ENCODE results near the gene DIMT1. TPM values are rescaled to one million over a fixed set of nuclear protein-coding genes. Genes with fewer than 3 reads are reported as not detected.

The DIMT1 gene
- total RNA-seq, 4 donors from 2014 or later, result 6.0 to 13.1 (median 8.7) TPM

DNA sequence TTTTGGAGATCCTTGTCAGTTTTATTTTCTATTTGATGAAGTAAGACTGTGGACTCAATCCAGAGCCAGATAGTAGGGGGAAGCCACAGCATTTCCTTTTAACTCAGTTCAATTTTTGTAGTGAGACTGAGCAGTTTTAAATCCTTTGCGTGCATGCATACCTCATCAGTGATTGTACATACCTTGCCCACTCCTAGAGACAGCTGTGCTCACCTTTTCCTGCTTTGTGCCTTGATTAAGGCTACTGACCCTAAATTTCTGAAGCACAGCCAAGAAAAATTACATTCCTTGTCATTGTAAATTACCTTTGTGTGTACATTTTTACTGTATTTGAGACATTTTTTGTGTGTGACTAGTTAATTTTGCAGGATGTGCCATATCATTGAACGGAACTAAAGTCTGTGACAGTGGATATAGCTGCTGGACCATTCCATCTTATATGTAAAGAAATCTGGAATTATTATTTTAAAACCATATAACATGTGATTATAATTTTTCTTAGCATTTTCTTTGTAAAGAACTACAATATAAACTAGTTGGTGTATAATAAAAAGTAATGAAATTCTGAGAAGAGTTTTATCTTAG is 17.8 kb downstream of the DIMT1 start:
- TF ChIP-seq POLR2AphosphoS5 (IDR thresholded peaks at IDR 0.05) (no peak), EP300 (IDR thresholded peaks at IDR 0.05; ENCODE audit: low read depth) (no peak), POLR2A (IDR thresholded peaks at IDR 0.05) (no peak)
- TF ChIP-seq, protein P1, sequence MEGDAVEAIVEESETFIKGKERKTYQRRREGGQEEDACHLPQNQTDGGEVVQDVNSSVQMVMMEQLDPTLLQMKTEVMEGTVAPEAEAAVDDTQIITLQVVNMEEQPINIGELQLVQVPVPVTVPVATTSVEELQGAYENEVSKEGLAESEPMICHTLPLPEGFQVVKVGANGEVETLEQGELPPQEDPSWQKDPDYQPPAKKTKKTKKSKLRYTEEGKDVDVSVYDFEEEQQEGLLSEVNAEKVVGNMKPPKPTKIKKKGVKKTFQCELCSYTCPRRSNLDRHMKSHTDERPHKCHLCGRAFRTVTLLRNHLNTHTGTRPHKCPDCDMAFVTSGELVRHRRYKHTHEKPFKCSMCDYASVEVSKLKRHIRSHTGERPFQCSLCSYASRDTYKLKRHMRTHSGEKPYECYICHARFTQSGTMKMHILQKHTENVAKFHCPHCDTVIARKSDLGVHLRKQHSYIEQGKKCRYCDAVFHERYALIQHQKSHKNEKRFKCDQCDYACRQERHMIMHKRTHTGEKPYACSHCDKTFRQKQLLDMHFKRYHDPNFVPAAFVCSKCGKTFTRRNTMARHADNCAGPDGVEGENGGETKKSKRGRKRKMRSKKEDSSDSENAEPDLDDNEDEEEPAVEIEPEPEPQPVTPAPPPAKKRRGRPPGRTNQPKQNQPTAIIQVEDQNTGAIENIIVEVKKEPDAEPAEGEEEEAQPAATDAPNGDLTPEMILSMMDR (IDR thresholded peaks at IDR 0.05), result no peak
- H3K27me3 ChIP-seq, result no peaks in the 10 kb centered on the region
- H3K4me3 ChIP-seq, result no peak overlapping the region
- intact Hi-C loops (cut with DNase I; ENCODE audit: low total_unique reads) (no loop called here), in situ Hi-C loops (cut with MboI; ENCODE audit: low pct_ligation_motif_present in 1 of 4, low pct_unique_long_range_greater_than_20kb in 1 of 4, low sequenced_read_pairs in 3 of 4) (no loop called here)
- H3K9me3 ChIP-seq, result no peaks in the 10 kb centered on the region
- DNase-seq, result no peak
- peak overlapping the region in 1 of 4 donors; percentile 13 for H3K27ac ChIP-seq
- peaks cover 0 to 52% (median 8%) of the 10 kb centered on the region in 4 donors for H3K36me3 ChIP-seq
- WGBS, 2 donors (ENCODE audit: low coverage in 1 of 2), result 75 to 83% methylated on average over 2 of the region's 2 CpGs
- no peaks in the 10 kb centered on the region for H3K4me1 ChIP-seq

- WGBS, 2 donors (ENCODE audit: low coverage in 1 of 2), result 46 to 57% methylated on average over 4 of the region's 4 CpGs
- Histone ChIP-seq H3K27ac (peak overlapping the region in 1 of 4 donors; percentile 13), H3K4me3 (no peak overlapping the region), H3K9me3 (no peaks in the 10 kb centered on the region), H3K36me3 (peaks cover 0 to 53% (median 7%) of the 10 kb centered on the region in 4 donors), H3K27me3 (no peaks in the 10 kb centered on the region), H3K4me1 (no peaks in the 10 kb centered on the region)
- in situ Hi-C loops (cut with MboI; ENCODE audit: low pct_ligation_motif_present in 1 of 4, low pct_unique_long_range_greater_than_20kb in 1 of 4, low sequenced_read_pairs in 3 of 4), result no loop called here
- DNase-seq, result no peak
- TF ChIP-seq POLR2AphosphoS5 (IDR thresholded peaks at IDR 0.05) (no peak), EP300 (IDR thresholded peaks at IDR 0.05; ENCODE audit: low read depth) (no peak), POLR2A (IDR thresholded peaks at IDR 0.05) (no peak)
- TF ChIP-seq, protein P1 (IDR thresholded peaks at IDR 0.05), result no peak
- intact Hi-C loops (cut with DNase I; ENCODE audit: low total_unique reads), result no loop called here
Observed at GRCh38 chr5:62385131-62385530, 18.6 kb downstream of the DIMT1 start.

DNA sequence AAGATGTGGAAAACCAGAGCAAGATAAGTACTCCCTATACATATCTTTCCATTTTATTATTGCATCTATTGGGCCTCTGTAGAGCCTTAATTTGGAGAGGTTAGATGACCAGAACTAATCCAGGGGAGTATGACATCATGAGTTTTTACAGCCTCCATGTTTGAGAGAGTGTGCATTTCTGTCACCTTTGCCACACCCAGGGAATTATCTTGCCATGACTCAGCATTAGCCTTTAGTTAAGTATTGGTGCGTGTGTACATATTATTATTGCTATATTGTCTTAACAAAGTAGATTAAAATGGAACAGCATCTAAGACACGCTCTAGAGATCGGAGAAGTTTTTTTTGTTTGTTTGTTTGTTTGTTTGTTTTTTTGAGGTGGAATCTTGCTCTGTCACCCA is 27.6 kb downstream of the DIMT1 start:
- Histone ChIP-seq H3K9me3 (no peaks in the 10 kb centered on the region), H3K4me3 (no peak overlapping the region), H3K27ac (no peak overlapping the region), H3K27me3 (no peaks in the 10 kb centered on the region), H3K36me3 (peaks cover 0 to 56% (median 14%) of the 10 kb centered on the region in 4 donors), H3K4me1 (no peaks in the 10 kb centered on the region)
- DNase-seq, result no peak
- 81 to 83% methylated on average over 1 to 3 of the region's 3 CpGs for WGBS, 2 donors (ENCODE audit: low coverage in 1 of 2)
- TF ChIP-seq POLR2AphosphoS5 (IDR thresholded peaks at IDR 0.05), result no peak
- TF ChIP-seq POLR2A (IDR thresholded peaks at IDR 0.05), result no peak
- TF ChIP-seq EP300 (IDR thresholded peaks at IDR 0.05; ENCODE audit: low read depth), result no peak
- TF ChIP-seq, protein P1 (IDR thresholded peaks at IDR 0.05), result no peak
- in situ Hi-C loops (cut with MboI; ENCODE audit: low pct_ligation_motif_present in 1 of 4, low pct_unique_long_range_greater_than_20kb in 1 of 4, low sequenced_read_pairs in 3 of 4), result no loop called here
- intact Hi-C loops (cut with DNase I; ENCODE audit: low total_unique reads), result no loop called here

- peaks cover 0 to 52% (median 14%) of the 10 kb centered on the region in 4 donors for H3K36me3 ChIP-seq
- in situ Hi-C loops (cut with MboI; ENCODE audit: low pct_ligation_motif_present in 1 of 4, low pct_unique_long_range_greater_than_20kb in 1 of 4, low sequenced_read_pairs in 3 of 4), result no loop called here
- TF ChIP-seq POLR2A (IDR thresholded peaks at IDR 0.05) (no peak), POLR2AphosphoS5 (IDR thresholded peaks at IDR 0.05) (no peak), EP300 (IDR thresholded peaks at IDR 0.05; ENCODE audit: low read depth) (no peak)
- TF ChIP-seq, protein P1 (IDR thresholded peaks at IDR 0.05), result no peak
Observed at GRCh38 chr5:62375627-62376026, 28.1 kb downstream of the DIMT1 start.

More at GRCh38 chr5:62375627-62376026, 28.1 kb downstream of the DIMT1 start:
- no peaks in the 10 kb centered on the region for H3K9me3 ChIP-seq
- no peak overlapping the region for H3K27ac ChIP-seq
- no peak for DNase-seq
- intact Hi-C loops (cut with DNase I; ENCODE audit: low total_unique reads), result no loop called here
- no peaks in the 10 kb centered on the region for H3K4me1 ChIP-seq
- H3K4me3 ChIP-seq, result no peak overlapping the region
- H3K27me3 ChIP-seq, result no peaks in the 10 kb centered on the region
